Stomach smooth muscle (tissue), 2 donors: ENCODE results near the gene CATSPERE.

Experiments used
- H3K27ac ChIP-seq: one replicate; pipeline ENCODE4 v1.7.0; 2013; ENCODE audit warnings: mild to moderate bottlenecking, low read length, inconsistent platforms
- H3K27me3 ChIP-seq, 2 donors: one replicate each; pipeline ENCODE4 v1.7.0; 2013; ENCODE audit warnings: low read length in 2 of 2; ENCODE audit not compliant: insufficient read depth in 2 of 2, control insufficient read depth in 1 of 2
- H3K36me3 ChIP-seq, 2 donors: one replicate each; pipeline ENCODE4 v1.7.0; 2013; ENCODE audit warnings: low read length in 2 of 2; ENCODE audit not compliant: control insufficient read depth in 2 of 2, insufficient read depth in 2 of 2
- H3K4me1 ChIP-seq: one replicate; pipeline ENCODE4 v1.7.0; 2013; ENCODE audit warnings: low read length; ENCODE audit not compliant: control insufficient read depth, insufficient read depth
- H3K4me3 ChIP-seq, 2 donors: one replicate each; pipeline ENCODE4 v1.7.0; 2013; ENCODE audit warnings: low read length in 2 of 2
- H3K9ac ChIP-seq, 2 donors: one replicate each; pipeline ENCODE4 v1.7.0; 2013; ENCODE audit warnings: low read length in 2 of 2, mild to moderate bottlenecking in 1 of 2
- H3K9me3 ChIP-seq, 2 donors: one replicate each; pipeline ENCODE4 v1.7.0; 2013; ENCODE audit warnings: low read length in 2 of 2; ENCODE audit not compliant: control insufficient read depth in 2 of 2
- donor health status: healthy.
- donor health status: Pancreatic carcinoma.

The CATSPERE gene

DNA sequence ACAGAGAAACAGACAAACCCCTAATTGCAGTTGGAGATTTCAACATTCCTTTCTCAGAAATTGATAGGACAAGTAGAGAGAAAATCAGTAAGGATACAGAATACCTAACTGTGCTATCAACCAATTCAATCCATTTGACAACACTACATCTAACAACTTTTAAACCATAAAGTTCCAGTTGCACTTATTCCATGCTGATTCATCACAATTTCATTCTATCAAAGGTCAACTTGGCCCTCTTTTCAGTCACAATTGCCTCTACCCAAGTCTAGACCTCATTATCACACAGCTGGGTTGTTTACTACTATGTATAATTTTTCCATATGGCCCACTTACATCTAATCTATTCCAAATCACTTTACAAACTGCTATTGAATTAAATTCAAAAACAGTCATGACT lies 172.1 kb downstream of the CATSPERE start:
- Histone ChIP-seq H3K27me3 (no peaks in the 10 kb centered on the region), H3K4me1 (no peaks in the 10 kb centered on the region), H3K27ac (no peak overlapping the region), H3K36me3 (no peaks in the 10 kb centered on the region), H3K9ac (no peak overlapping the region), H3K9me3 (no peaks in the 10 kb centered on the region), H3K4me3 (no peak overlapping the region)

DNA sequence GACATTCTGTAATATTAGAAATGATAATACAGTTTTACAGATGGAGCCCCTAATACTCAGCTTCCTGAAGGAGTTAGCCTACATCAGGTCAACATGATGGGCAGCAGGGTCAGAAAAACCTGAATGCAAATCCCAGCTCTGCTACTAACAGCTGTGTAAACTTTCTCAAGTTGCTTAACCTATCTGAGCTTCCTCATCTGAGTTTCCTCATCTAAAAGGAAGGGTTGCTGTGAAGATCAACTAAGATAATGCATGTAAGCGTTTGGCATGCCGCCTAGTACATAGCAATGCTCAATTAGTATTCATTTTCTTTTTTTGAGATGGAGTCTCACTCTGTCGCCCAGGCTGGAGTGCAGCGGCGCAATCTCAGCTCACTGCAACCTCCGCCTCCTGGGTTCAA lies 173.5 kb downstream of the CATSPERE start:
- Histone ChIP-seq H3K27ac (no peak overlapping the region), H3K4me3 (no peak overlapping the region), H3K36me3 (no peaks in the 10 kb centered on the region), H3K9me3 (no peaks in the 10 kb centered on the region), H3K27me3 (no peaks in the 10 kb centered on the region), H3K4me1 (no peaks in the 10 kb centered on the region), H3K9ac (no peak overlapping the region)

DNA sequence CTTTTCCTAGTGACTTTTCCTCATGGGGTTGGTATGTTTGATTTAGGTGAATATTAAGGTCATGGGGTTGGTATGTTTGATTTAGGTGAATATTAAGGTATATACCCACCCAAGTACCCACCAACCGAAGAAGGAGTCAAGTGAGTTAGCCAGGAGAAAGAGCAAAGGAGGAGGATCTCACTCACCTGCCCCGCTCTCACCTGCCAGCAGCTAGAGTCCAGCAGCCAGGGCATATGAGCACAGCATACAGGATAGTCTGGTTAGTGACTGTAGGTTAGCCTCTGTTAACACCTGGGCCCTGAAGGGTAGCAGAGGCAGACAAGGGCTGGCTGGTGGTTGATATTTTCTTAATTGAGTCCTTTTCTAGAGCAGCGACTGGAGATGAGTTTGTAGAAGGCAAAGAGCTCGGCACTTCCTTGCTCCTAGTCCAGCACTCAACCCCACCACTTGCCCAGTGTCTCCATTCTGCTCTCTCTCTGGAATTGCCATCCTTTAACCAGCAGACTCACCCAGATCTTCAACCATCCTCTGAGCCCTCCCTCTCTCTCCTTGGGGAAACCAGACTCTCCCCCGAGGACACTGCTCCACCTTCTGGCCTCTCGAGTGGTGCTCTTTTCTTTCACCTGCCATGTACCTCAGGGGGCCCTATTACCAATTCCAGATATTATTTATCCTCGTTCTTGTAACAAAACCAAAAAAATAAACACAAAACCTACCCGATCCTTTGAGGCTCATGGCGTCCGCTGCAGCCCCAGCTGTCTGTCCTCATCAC lies 175.6 kb downstream of the CATSPERE start:
- no peaks in the 10 kb centered on the region for H3K27me3 ChIP-seq
- H3K4me3 ChIP-seq, result no peak overlapping the region
- no peaks in the 10 kb centered on the region for H3K9me3 ChIP-seq
- no peak overlapping the region for H3K27ac ChIP-seq
- H3K9ac ChIP-seq, result no peak overlapping the region
- H3K36me3 ChIP-seq, result no peaks in the 10 kb centered on the region
- H3K4me1 ChIP-seq, result no peaks in the 10 kb centered on the region

DNA sequence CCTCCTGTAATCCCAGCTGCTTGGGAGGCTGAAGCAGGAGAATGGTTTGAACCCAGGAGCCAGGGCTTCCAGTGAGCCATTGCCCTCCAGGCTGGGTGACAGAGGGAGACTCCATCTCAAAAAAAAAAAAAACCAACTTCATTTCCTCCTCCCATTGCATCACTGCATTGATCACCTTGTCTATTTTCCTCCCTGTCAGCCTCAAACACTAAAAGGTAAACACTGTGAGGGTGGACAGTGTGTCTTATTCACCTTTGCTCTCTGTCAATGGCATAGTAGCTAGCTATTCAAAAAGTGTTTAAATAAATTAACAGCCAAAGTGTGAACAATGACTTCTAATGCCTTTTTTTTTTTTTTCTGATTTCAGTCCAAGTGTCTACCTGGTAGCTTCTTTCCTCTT lies 178.5 kb downstream of the CATSPERE start:
- no peaks in the 10 kb centered on the region for H3K9me3 ChIP-seq
- no peaks in the 10 kb centered on the region for H3K36me3 ChIP-seq
- H3K4me3 ChIP-seq, result no peak overlapping the region
- no peaks in the 10 kb centered on the region for H3K4me1 ChIP-seq
- H3K27ac ChIP-seq, result no peak overlapping the region
- no peak overlapping the region for H3K9ac ChIP-seq
- no peaks in the 10 kb centered on the region for H3K27me3 ChIP-seq

DNA sequence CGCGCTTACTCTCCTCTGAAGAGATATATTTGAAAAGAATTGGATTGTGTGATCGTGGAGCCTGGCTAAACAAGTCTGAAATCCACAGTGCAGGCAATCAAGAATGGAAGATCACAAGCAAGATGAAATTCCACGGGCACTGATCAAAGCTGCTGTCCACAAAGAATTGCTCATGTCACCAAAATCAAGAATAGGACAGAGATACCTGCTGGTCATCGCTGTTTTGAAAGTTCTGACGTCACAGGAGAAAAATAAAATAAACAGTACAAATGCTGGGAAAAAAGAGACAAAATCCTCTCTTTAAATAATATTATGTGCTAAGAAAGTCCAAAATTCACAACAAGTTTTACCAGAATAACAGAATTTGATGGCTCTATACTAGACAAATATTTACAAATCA lies 179.8 kb downstream of the CATSPERE start:
- Histone ChIP-seq H3K27me3 (no peaks in the 10 kb centered on the region), H3K9me3 (no peaks in the 10 kb centered on the region), H3K9ac (no peak overlapping the region), H3K27ac (no peak overlapping the region), H3K36me3 (no peaks in the 10 kb centered on the region), H3K4me1 (no peaks in the 10 kb centered on the region), H3K4me3 (no peak overlapping the region)

DNA sequence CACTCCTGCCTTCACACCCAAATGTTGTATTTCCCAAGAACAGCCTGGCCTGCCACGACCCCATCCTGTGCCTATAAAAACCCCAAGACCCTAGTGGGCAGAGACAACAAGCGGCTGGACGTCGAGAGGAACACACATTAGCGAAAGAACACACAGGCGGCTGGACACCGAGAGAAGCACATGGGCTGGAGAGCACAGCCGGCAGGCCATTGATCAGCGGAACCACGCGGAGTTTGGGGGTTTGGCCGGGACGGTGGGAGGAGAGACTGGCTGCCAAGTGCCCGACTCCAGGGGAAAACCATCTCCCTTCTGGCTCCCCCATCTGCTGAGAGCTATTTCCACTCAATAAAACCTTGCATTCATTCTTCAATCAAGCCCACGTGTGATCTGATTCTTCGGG lies 181.5 kb downstream of the CATSPERE start:
- no peak overlapping the region for H3K9ac ChIP-seq

DNA sequence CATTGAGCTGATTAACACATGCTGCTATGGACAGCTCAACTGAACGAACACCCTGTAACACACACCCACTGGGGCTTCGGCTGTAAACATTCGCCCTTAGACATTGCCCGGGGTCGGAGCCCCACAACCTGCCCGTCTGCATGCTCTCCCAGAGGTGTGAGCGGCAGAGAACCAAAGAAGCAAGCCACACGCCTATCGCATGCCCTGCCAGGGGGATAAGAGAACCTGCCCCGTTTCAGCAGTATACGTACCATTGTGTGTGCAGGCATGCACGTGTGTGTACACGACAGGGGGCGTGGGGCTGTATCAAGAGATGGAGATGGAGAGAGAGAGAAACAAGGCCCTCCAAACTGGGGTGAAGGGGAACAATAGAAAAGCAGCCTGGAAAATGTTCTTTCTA lies 181.9 kb downstream of the CATSPERE start:
- no peaks in the 10 kb centered on the region for H3K4me1 ChIP-seq
- no peak overlapping the region for H3K9ac ChIP-seq
- no peak overlapping the region for H3K4me3 ChIP-seq
- no peaks in the 10 kb centered on the region for H3K9me3 ChIP-seq
- no peaks in the 10 kb centered on the region for H3K36me3 ChIP-seq
- H3K27me3 ChIP-seq, result peaks cover 0 to 2% of the 10 kb centered on the region in 2 donors
- H3K27ac ChIP-seq, result no peak overlapping the region

More for the DNA sequence above, 181.5 kb downstream of the CATSPERE start:
- no peak overlapping the region for H3K4me3 ChIP-seq
- H3K27me3 ChIP-seq, result peaks cover 0 to 2% of the 10 kb centered on the region in 2 donors
- no peaks in the 10 kb centered on the region for H3K36me3 ChIP-seq
- H3K4me1 ChIP-seq, result no peaks in the 10 kb centered on the region
- H3K27ac ChIP-seq, result no peak overlapping the region
- no peaks in the 10 kb centered on the region for H3K9me3 ChIP-seq

DNA sequence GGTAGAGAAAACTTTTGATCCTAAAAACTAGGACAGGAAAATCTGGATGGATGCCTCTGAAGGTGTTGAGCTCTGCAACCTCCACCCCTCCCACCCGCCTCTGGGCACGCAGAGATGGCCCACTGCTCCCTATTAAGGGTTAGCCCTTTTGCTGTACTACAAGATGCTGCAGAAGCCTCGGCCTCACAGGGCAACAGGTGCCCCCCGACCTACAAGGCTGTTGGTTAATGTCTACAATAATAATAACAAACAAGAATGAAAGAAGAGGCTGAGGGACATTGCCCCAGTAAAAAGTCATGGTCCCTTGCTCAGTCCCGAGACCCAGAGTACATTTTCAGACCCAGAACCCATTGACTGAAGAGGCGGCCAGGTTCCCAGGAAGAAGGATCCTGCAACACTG lies 184.3 kb downstream of the CATSPERE start:
- Histone ChIP-seq H3K36me3 (no peaks in the 10 kb centered on the region), H3K27ac (no peak overlapping the region), H3K4me3 (no peak overlapping the region), H3K27me3 (peaks cover 0 to 2% of the 10 kb centered on the region in 2 donors), H3K4me1 (no peaks in the 10 kb centered on the region), H3K9me3 (no peaks in the 10 kb centered on the region), H3K9ac (no peak overlapping the region)

DNA sequence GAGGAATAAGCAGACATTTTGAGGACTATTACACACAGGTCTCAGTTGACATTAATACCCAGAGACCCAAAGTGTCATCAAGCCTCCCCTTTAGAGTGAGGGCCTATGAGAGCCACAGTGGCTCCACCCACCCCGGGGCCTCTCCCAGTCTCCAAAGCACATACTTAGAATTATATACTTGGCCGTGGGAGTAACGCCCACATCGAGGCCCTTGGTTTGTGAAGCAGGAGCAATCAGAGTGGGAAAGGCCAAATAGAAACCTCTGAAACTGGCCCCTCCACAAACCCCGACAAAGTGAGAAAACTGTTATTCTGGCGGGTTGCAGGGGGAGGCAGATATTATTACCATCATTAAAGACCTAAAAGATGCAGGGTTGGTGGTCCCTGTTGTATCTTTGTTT lies 184.8 kb downstream of the CATSPERE start:
- Histone ChIP-seq H3K27me3 (peaks cover 0 to 2% of the 10 kb centered on the region in 2 donors), H3K27ac (no peak overlapping the region), H3K9me3 (no peaks in the 10 kb centered on the region), H3K4me3 (no peak overlapping the region), H3K9ac (no peak overlapping the region), H3K36me3 (no peaks in the 10 kb centered on the region), H3K4me1 (no peaks in the 10 kb centered on the region)

DNA sequence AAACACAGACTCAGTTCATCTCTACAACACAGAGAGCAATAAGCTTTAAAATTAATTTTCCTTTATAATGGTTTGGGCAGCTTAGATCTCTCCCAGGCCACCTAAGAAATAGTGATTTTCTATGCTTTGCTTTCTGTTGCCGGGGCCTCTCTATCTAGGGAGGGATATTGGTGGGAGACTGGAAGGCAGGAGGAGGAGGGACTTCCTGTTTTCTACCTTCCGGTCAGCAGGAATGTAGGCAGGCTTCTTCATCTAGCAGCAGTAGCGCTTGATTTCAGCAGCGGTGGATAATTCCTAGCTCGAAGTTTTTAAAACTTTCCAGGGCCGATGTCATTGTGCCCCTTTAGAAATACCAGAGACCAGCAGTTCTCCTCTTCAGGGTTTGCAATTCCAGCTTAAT lies 186.7 kb downstream of the CATSPERE start:
- Histone ChIP-seq H3K27ac (no peak overlapping the region), H3K27me3 (peaks cover 0 to 2% of the 10 kb centered on the region in 2 donors), H3K9ac (no peak overlapping the region)

DNA sequence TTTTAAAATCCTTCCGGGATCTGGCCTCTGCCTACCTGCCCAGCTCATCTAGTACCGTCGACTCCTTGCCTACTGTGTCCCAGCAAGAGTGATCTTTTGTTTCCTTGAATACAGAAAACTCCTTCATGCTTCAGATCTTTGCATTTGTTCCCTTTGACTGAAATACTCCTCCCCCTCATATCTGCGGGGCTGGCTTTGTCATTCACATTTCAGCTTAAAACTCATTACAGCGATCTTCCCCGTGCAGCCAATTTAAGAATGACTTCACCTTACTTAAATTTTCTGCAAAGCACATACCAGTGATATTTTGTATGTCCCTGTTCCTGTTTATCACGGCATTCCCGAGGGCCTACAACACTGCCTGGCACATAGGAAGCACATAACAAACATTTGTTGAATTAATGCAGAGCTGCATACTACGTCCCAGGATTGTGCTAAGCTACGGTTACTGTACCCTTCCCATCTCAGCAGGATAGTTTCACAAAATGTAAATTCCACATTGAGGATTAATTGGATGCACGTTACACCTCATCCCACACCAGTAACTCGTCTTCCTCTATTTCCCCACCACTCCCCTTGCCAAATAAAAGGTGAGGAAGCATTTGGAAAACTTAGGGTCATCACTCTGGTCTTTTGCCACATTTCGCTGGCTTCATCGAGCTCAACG lies 191.0 kb downstream of the CATSPERE start:
- Histone ChIP-seq H3K27me3 (no peaks in the 10 kb centered on the region), H3K36me3 (no peaks in the 10 kb centered on the region), H3K4me1 (peaks cover 5% of the 10 kb centered on the region), H3K9ac (peak overlapping the region; percentile 56 to 73), H3K27ac (peak overlapping the region; percentile 78), H3K4me3 (peak overlapping the region; percentile 76 to 93), H3K9me3 (no peaks in the 10 kb centered on the region)

More for the DNA sequence above, 186.7 kb downstream of the CATSPERE start:
- peaks cover 5% of the 10 kb centered on the region for H3K4me1 ChIP-seq
- no peaks in the 10 kb centered on the region for H3K36me3 ChIP-seq
- H3K9me3 ChIP-seq, result no peaks in the 10 kb centered on the region
- H3K4me3 ChIP-seq, result no peak overlapping the region
